ENCODE measurements around the gene ORMDL2.
A peak's percentile ranks its signal among the peaks of the same experiment; 100 is the strongest.

ORMDL2 gene

DNA sequence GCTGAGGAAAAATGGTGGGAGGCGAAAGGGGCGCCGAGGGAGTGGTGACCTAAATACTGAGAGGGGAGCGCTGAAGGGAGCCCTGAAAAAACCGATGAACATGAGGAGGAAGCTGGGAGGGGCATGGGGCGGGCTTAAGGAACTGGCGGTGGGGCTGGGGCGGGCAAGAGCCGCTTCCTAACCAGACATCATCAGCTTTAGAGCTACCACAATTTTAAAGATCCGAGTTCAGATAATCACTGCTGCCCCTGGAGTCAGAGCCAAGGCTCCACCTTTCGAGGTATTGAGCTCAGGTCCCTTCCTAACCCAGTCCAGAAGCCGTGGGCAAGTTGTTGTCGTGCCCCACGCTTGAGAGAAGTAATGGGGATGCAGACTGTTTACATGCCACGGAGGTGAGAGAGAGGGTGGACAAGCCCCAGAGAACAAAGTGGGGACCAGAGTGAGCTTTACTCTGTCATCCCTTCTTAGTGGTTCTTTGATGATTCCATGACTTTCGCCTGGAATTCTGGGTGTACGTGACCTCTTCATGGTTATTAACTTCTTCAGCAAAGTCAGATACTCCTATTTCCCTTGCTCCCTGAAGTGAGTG, 393 bp downstream of the ORMDL2 start:
- Histone ChIP-seq H3K9me2 (replicated peaks; ENCODE audit: insufficient read depth, low read length) (no peaks in the 10 kb centered on the region), H3K9ac (ENCODE audit: low read length) (peak overlapping the region; percentile 71), H3K36me3 (replicated peaks; ENCODE audit: insufficient read depth, low read length) (peaks cover 6% of the 10 kb centered on the region; the same call in 1 of the 2 replicates), H3F3A (ENCODE audit: insufficient read depth, low read length) (0 out of 2 replicates have a peak, but pooled peaks cover 5% of the 10 kb centered on the region), H4K20me1 (ENCODE audit: insufficient read depth, low read length) (no peaks in the 10 kb centered on the region), H3K27me3 (replicated peaks; ENCODE audit: insufficient read depth, low read length) (no peaks in the 10 kb centered on the region), H3K9me3 (replicated peaks; ENCODE audit: insufficient read depth, low read length) (no peaks in the 10 kb centered on the region), H3K79me2 (ENCODE audit: low read length) (peaks cover 69% of the 10 kb centered on the region), H3K27ac (ENCODE audit: low read length) (peak overlapping the region; percentile 2; the same call in 1 of the 2 replicates), H3K4me3 (ENCODE audit: low read length) (peak overlapping the region; percentile 92), H2AFZ (ENCODE audit: low read length) (peak overlapping the region; percentile 47), H3K4me1 (ENCODE audit: low read length) (peaks cover 8% of the 10 kb centered on the region), H3K4me2 (ENCODE audit: low read depth, low read length) (peak overlapping the region; percentile 95)
- DNase-seq = no peak
- TF ChIP-seq, protein P1, sequence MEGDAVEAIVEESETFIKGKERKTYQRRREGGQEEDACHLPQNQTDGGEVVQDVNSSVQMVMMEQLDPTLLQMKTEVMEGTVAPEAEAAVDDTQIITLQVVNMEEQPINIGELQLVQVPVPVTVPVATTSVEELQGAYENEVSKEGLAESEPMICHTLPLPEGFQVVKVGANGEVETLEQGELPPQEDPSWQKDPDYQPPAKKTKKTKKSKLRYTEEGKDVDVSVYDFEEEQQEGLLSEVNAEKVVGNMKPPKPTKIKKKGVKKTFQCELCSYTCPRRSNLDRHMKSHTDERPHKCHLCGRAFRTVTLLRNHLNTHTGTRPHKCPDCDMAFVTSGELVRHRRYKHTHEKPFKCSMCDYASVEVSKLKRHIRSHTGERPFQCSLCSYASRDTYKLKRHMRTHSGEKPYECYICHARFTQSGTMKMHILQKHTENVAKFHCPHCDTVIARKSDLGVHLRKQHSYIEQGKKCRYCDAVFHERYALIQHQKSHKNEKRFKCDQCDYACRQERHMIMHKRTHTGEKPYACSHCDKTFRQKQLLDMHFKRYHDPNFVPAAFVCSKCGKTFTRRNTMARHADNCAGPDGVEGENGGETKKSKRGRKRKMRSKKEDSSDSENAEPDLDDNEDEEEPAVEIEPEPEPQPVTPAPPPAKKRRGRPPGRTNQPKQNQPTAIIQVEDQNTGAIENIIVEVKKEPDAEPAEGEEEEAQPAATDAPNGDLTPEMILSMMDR (IDR thresholded peaks at IDR 0.05; ENCODE audit: low read length) = no peak
- TF ChIP-seq EZH2phosphoT487 (IDR thresholded peaks at IDR 0.05; ENCODE audit: low read length) (no peak), EZH2 (optimal IDR thresholded peaks at IDR 0.05; ENCODE audit: low read depth, low read length) (no peak)

DNA sequence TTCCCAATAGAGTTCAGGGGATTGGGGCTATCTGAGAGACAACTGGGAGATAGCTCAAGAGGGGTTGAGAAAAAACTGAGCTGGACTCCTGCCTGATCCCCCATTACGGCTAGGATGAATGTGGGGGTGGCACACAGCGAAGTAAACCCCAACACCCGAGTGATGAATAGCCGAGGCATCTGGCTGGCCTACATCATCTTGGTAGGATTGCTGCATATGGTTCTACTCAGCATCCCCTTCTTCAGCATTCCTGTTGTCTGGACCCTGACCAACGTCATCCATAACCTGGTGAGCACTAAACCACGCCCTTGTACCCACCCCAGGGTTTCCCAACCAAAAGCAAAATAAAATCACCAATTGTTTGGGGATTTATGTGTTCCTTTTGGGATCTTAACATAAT, 1.0 kb downstream of the ORMDL2 start:
- H3K27me3 ChIP-seq (replicated peaks; ENCODE audit: insufficient read depth, low read length) = no peaks in the 10 kb centered on the region
- no peak overlapping the region for H2AFZ ChIP-seq (ENCODE audit: low read length)
- peak overlapping the region; percentile 95 for H3K4me2 ChIP-seq (ENCODE audit: low read depth, low read length)
- H3K9me2 ChIP-seq (replicated peaks; ENCODE audit: insufficient read depth, low read length) = no peaks in the 10 kb centered on the region
- H3K36me3 ChIP-seq (replicated peaks; ENCODE audit: insufficient read depth, low read length) = peaks cover 6% of the 10 kb centered on the region; the same call in 1 of the 2 replicates
- 0 out of 2 replicates have a peak, but pooled peaks cover 5% of the 10 kb centered on the region for H3F3A ChIP-seq (ENCODE audit: insufficient read depth, low read length)
- H3K9me3 ChIP-seq (replicated peaks; ENCODE audit: insufficient read depth, low read length) = no peaks in the 10 kb centered on the region
- H3K9ac ChIP-seq (ENCODE audit: low read length) = peak overlapping the region; percentile 71
- peaks cover 8% of the 10 kb centered on the region for H3K4me1 ChIP-seq (ENCODE audit: low read length)
- no peaks in the 10 kb centered on the region for H4K20me1 ChIP-seq (ENCODE audit: insufficient read depth, low read length)
- TF ChIP-seq EZH2phosphoT487 (IDR thresholded peaks at IDR 0.05; ENCODE audit: low read length) (no peak), EZH2 (optimal IDR thresholded peaks at IDR 0.05; ENCODE audit: low read depth, low read length) (no peak)
- TF ChIP-seq, protein P1 (IDR thresholded peaks at IDR 0.05; ENCODE audit: low read length) = no peak
- peaks cover 63% of the 10 kb centered on the region for H3K79me2 ChIP-seq (ENCODE audit: low read length)
- peak overlapping the region; percentile 92 for H3K4me3 ChIP-seq (ENCODE audit: low read length)
- no peak for DNase-seq
- H3K27ac ChIP-seq (ENCODE audit: low read length) = no peak overlapping the region

DNA sequence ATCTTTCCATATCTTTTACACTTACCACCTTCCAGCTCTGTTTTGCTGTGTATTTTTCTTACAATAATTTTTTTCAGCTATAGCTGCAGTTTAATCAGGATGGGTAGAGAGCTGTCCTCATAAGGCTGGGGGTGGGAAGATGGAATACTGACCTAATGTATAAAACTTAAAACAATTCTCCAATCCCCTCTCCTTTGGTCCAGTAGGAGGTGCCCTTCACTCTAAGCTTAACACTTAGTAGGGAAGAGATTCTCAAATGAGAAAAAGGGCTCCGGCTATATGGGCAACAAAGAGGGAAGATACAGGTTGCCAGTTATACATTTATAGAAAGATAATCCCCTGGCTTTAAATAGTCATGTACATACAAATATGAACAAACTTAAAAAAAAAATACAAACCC, 2.8 kb downstream of the ORMDL2 start:
- H3K9me2 ChIP-seq (replicated peaks; ENCODE audit: insufficient read depth, low read length) = no peaks in the 10 kb centered on the region
- no peak for DNase-seq
- no peak overlapping the region for H3K27ac ChIP-seq (ENCODE audit: low read length)
- no peaks in the 10 kb centered on the region for H3K27me3 ChIP-seq (replicated peaks; ENCODE audit: insufficient read depth, low read length)
- peaks cover 8% of the 10 kb centered on the region for H3K4me1 ChIP-seq (ENCODE audit: low read length)
- H3K79me2 ChIP-seq (ENCODE audit: low read length) = peaks cover 45% of the 10 kb centered on the region
- TF ChIP-seq, protein P1 (IDR thresholded peaks at IDR 0.05; ENCODE audit: low read length) = no peak
- TF ChIP-seq EZH2 (optimal IDR thresholded peaks at IDR 0.05; ENCODE audit: low read depth, low read length) = no peak
- TF ChIP-seq EZH2phosphoT487 (IDR thresholded peaks at IDR 0.05; ENCODE audit: low read length) = no peak
- no peaks in the 10 kb centered on the region for H4K20me1 ChIP-seq (ENCODE audit: insufficient read depth, low read length)
- H3K36me3 ChIP-seq (replicated peaks; ENCODE audit: insufficient read depth, low read length) = peaks cover 6% of the 10 kb centered on the region; the same call in 1 of the 2 replicates
- H3K9ac ChIP-seq (ENCODE audit: low read length) = no peak overlapping the region
- H2AFZ ChIP-seq (ENCODE audit: low read length) = no peak overlapping the region
- no peak overlapping the region for H3K4me3 ChIP-seq (ENCODE audit: low read length)
- H3F3A ChIP-seq (ENCODE audit: insufficient read depth, low read length) = peaks cover 5% of the 10 kb centered on the region; the same call in 1 of the 2 replicates
- H3K4me2 ChIP-seq (ENCODE audit: low read depth, low read length) = no peak overlapping the region
- no peaks in the 10 kb centered on the region for H3K9me3 ChIP-seq (replicated peaks; ENCODE audit: insufficient read depth, low read length)
